ENCODE measurements around the gene ATXN10. TPM values are rescaled to one million over a fixed set of nuclear protein-coding genes. Genes with fewer than 3 reads are reported as not detected.

Gene ATXN10
- total RNA-seq, 4 donors from 2014 or later, result 78.5 to 152 (median 113) TPM

DNA sequence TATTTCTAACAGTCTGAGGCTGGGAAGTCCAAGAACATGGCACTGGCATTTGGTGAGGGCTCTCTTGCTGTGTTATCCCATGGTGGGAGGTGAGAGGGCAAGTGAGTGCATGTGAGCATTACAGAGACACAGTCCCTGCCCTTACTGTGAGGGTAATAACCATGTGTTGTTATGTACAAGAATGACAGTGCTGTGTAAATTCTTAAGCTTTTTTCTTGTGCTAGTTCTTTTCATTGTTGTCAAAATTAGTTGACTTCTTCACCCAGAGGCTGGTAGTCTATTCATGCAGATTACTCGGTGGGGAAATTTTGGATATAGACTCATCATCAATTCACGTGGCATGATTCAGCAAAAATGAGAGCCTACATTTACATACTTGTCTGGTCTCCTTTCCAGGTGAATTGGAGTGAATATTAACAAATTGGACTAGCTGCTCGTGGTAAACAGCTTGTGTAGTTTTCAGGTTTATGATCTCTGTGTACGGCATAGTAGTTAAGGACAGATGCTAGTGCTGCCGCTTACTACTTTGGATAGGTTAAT, 49.3 kb downstream of the ATXN10 start:
- no peaks in the 10 kb centered on the region for H3K27me3 ChIP-seq
- TF ChIP-seq EP300 (IDR thresholded peaks at IDR 0.05) (no peak), POLR2A (IDR thresholded peaks at IDR 0.05) (no peak), CTCF (IDR thresholded peaks at IDR 0.05) (no peak), POLR2AphosphoS5 (IDR thresholded peaks at IDR 0.05) (no peak)

DNA sequence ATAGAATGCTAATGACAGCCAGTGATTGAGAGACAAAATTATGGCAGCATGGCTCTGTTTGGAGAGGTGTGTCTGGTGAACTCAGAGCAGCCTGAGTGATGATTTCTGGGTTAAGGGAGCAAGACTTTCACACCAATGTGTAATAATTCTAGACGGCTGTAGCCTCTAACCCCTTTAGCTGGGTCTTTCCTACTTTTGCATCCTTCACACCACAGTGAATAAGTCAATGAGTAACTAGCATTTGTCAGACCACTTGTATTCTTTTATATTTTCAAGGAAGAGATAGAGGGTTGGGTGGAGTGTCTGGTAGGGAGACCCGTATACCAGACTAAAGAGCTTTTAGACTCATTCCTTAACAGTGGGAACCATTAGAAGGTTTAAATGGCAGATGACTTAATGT, 50.4 kb downstream of the ATXN10 start:
- no peak for ATAC-seq
- 51 to 70% methylated on average over 2 of the region's 2 CpGs for WGBS, 2 donors (ENCODE audit: low coverage in 1 of 2)
- peaks cover 0 to 6% (median 0%) of the 10 kb centered on the region in 3 donors for H3K4me1 ChIP-seq
- no peak overlapping the region for H3K4me3 ChIP-seq
- no peaks in the 10 kb centered on the region for H3K27me3 ChIP-seq
- TF ChIP-seq POLR2A (IDR thresholded peaks at IDR 0.05) (no peak), POLR2AphosphoS5 (IDR thresholded peaks at IDR 0.05) (no peak), EP300 (IDR thresholded peaks at IDR 0.05) (no peak), CTCF (IDR thresholded peaks at IDR 0.05) (no peak)
- peaks cover 0 to 35% of the 10 kb centered on the region in 2 donors for H3K36me3 ChIP-seq
- no peak overlapping the region for H3K27ac ChIP-seq
- no peaks in the 10 kb centered on the region for H3K9me3 ChIP-seq

More for the DNA sequence above, 49.3 kb downstream of the ATXN10 start:
- ATAC-seq, result no peak
- Histone ChIP-seq H3K36me3 (peaks cover 0 to 43% of the 10 kb centered on the region in 2 donors), H3K4me3 (no peak overlapping the region), H3K4me1 (peaks cover 0 to 6% (median 0%) of the 10 kb centered on the region in 3 donors), H3K9me3 (no peaks in the 10 kb centered on the region), H3K27ac (no peak overlapping the region)
- 75 to 88% methylated on average over 5 of the region's 5 CpGs for WGBS, 2 donors (ENCODE audit: low coverage in 1 of 2)

DNA sequence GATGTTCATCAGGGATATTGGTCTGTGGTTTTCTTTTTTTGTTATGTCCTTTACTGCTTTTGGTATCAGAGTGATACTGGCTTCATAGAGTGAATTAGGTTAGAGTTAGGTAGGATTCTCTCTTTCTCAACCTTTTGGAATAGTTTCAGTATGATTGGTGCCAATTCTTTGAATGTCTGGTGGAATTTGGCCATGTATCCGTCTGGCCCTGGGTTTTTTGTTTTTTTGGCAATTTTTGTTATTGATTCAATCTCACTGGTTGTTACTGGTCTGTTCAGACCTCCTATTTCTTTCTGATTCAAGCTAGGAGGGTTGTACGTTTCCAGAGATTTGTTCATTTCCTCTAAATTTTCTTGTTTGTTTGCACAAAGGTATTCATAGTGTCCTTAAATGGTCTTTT, 54.4 kb downstream of the ATXN10 start:
- Histone ChIP-seq H3K4me3 (no peak overlapping the region), H3K36me3 (peaks cover 3 to 31% of the 10 kb centered on the region in 2 donors), H3K27me3 (no peaks in the 10 kb centered on the region), H3K4me1 (peaks cover 0 to 5% (median 0%) of the 10 kb centered on the region in 3 donors), H3K27ac (no peak overlapping the region), H3K9me3 (no peaks in the 10 kb centered on the region)
- no peak for TF ChIP-seq CTCF (IDR thresholded peaks at IDR 0.05)
- TF ChIP-seq EP300 (IDR thresholded peaks at IDR 0.05), result no peak
- TF ChIP-seq POLR2AphosphoS5 (IDR thresholded peaks at IDR 0.05), result no peak
- no peak for TF ChIP-seq POLR2A (IDR thresholded peaks at IDR 0.05)
- WGBS, 2 donors (ENCODE audit: low coverage in 1 of 2), result 38 to 67% methylated on average over 2 of the region's 2 CpGs
- ATAC-seq, result no peak

DNA sequence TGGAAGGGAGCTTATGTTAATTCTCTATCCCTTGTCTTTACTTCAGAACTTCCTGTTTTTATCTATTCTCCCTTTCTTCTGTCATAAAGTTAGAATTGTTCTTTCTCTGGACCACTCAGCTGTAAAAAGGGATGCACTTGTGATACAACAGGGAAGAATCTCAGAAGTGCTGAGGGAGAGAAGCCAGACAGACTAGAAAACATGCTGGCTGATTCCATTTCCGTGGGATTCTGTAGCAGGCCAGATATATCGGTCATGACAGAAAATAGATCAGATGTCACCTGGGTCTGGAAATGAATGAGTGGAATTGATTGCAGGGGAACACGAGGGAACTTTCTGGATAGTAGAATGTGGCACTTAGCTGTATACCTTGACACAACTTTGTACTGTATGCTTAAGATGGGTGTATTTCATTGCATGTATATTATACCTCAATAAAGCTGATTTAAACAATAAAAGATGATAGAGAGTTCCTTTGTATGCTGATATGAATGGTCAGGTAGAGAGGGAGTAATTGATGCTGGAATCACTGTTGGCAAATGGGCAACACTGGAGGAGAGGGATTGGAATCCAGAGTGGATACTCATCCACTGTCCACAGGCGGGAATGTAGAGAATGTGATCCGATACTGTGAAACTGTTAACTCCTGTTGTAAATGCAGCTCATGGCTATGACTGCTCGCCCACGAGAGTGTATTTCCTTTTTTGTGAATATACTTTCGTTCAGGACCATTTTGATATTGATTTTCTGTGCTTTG, 59.6 kb downstream of the ATXN10 start:
- no peak for ATAC-seq
- Histone ChIP-seq H3K4me3 (no peak overlapping the region), H3K4me1 (no peaks in the 10 kb centered on the region), H3K9me3 (no peaks in the 10 kb centered on the region), H3K36me3 (peaks cover 3 to 48% of the 10 kb centered on the region in 2 donors), H3K27ac (no peak overlapping the region), H3K27me3 (no peaks in the 10 kb centered on the region)
- TF ChIP-seq CTCF (IDR thresholded peaks at IDR 0.05), result no peak
- no peak for TF ChIP-seq EP300 (IDR thresholded peaks at IDR 0.05)
- no peak for TF ChIP-seq POLR2A (IDR thresholded peaks at IDR 0.05)
- no peak for TF ChIP-seq POLR2AphosphoS5 (IDR thresholded peaks at IDR 0.05)
- WGBS, 2 donors (ENCODE audit: low coverage in 1 of 2), result 77 to 78% methylated on average over 7 to 8 of the region's 8 CpGs

All from gastroesophageal sphincter (tissue), 4 donors.